GM12865 (cell line): ENCODE measurements around the gene IGFBP7.
"Not testable (repeated sequence)": the region's sequence is repeated elsewhere in the genome, so short reads cannot be mapped to it uniquely, and the experiment has no call there.

Experiments
- DNase-seq: peaks from one replicate; pipeline ENCODE4 v3.0.0; 2010; ENCODE audit warnings: low read depth
- H3K4me3 ChIP-seq: 2 replicates; pipeline ENCODE4 v1.5.1; 2011; ENCODE audit warnings: mild to moderate bottlenecking, low read depth, low read length, control low read depth
- CTCF ChIP-seq: IDR thresholded peaks from 2 replicates; pipeline ENCODE4 v1.5.1; 2011; ENCODE audit warnings: low read length, control low read depth, low read depth, inconsistent platforms; ENCODE audit not compliant: insufficient read depth; ENCODE audit errors: missing control alignments

IGFBP7 gene

GRCh38 chr4:57059890-57060716, 50.1 kb downstream of the IGFBP7 start:
- H3K4me3 ChIP-seq, result no peak overlapping the region
- TF ChIP-seq CTCF, result no peak
- no peak for DNase-seq

- H3K4me3 ChIP-seq, result no peak overlapping the region
- DNase-seq, result no peak
- TF ChIP-seq CTCF, result no peak
These were observed 54.3 kb downstream of the IGFBP7 start for GRCh38 chr4:57055886-57056285.

GRCh38 chr4:57053508-57053907, 56.7 kb downstream of the IGFBP7 start:
- DNase-seq, result no peak
- TF ChIP-seq CTCF, result no peak
- no peak overlapping the region for H3K4me3 ChIP-seq

- DNase-seq, result no peak
- H3K4me3 ChIP-seq, result no peak overlapping the region
- no peak for TF ChIP-seq CTCF
These were observed 58.7 kb downstream of the IGFBP7 start for GRCh38 chr4:57051524-57051923.

- no peak for DNase-seq
- TF ChIP-seq CTCF, result no peak
These were observed 59.1 kb downstream of the IGFBP7 start for GRCh38 chr4:57051095-57051494.

GRCh38 chr4:57048590-57049304, 61.4 kb downstream of the IGFBP7 start:
- no peak overlapping the region for H3K4me3 ChIP-seq
- no peak for TF ChIP-seq CTCF
- no peak for DNase-seq

More at GRCh38 chr4:57051095-57051494, 59.1 kb downstream of the IGFBP7 start:
- H3K4me3 ChIP-seq, result no peak overlapping the region

- not testable (repeated sequence) for DNase-seq, H3K4me3 ChIP-seq
These were observed 63.1 kb downstream of the IGFBP7 start for GRCh38 chr4:57047046-57047445.
